T follicular helper cell (primary cell): ENCODE data around the gene SMPD1.
A peak's percentile ranks its signal among the peaks of the same experiment; 100 is the strongest.
"Not testable (repeated sequence)": the region's sequence is repeated elsewhere in the genome, so short reads cannot be mapped to it uniquely, and the experiment has no call there.

Experiments
- DNase-seq: peaks from one replicate; pipeline ENCODE4 v3.0.0-alpha.2; 2020; ENCODE audit warnings: low read depth

Gene SMPD1

DNA sequence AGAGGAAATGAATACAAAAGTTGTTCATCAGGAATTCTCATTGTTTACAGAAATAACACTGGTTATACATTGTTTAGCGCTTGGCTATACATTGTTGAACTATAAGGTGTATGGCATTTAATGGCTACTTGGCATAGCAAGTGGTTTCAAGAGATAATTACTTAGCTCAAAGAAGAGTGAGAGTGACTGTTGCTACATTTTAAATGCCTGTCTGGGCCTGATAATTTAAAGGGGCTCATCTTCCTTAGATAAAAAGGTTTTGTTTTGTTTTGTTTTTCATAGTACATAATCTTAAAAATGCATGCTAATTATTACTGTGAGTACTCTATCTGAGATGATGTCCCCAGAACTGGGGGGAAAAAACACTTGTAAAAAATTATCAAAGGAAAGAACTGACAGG, 1.5 kb upstream of the SMPD1 start:
- no peak for DNase-seq

DNA sequence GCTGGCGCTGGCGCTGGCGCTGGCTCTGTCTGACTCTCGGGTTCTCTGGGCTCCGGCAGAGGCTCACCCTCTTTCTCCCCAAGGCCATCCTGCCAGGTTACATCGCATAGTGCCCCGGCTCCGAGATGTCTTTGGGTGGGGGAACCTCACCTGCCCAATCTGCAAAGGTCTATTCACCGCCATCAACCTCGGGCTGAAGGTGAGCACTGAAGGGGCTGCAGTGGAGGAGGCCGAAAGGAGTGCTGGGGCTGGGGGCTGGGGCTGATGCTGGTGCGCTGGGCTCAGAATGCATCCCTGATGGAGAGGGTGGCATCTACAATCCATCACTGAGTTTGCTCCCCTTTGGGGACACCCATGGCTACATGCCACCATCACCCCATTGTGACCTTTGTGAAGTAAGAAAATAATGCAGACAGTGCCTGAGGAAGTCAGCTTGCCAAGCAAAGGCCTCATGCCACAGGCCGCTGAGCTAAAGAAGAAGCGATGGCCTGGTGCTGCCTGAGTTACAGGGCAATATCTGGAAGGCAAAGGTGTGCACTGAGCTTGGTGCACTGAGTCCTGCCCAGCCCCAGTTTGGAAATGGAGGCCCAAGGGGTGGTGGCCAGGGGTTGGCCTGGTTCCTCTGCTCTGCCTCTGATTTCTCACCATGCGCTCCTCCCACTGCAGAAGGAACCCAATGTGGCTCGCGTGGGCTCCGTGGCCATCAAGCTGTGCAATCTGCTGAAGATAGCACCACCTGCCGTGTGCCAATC, 620 bp downstream of the SMPD1 start:
- no peak for DNase-seq

DNA sequence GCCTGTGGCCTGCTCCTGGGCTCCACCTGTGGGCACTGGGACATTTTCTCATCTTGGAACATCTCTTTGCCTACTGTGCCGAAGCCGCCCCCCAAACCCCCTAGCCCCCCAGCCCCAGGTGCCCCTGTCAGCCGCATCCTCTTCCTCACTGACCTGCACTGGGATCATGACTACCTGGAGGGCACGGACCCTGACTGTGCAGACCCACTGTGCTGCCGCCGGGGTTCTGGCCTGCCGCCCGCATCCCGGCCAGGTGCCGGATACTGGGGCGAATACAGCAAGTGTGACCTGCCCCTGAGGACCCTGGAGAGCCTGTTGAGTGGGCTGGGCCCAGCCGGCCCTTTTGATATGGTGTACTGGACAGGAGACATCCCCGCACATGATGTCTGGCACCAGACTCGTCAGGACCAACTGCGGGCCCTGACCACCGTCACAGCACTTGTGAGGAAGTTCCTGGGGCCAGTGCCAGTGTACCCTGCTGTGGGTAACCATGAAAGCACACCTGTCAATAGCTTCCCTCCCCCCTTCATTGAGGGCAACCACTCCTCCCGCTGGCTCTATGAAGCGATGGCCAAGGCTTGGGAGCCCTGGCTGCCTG, 1.4 kb downstream of the SMPD1 start:
- DNase-seq = no peak

DNA sequence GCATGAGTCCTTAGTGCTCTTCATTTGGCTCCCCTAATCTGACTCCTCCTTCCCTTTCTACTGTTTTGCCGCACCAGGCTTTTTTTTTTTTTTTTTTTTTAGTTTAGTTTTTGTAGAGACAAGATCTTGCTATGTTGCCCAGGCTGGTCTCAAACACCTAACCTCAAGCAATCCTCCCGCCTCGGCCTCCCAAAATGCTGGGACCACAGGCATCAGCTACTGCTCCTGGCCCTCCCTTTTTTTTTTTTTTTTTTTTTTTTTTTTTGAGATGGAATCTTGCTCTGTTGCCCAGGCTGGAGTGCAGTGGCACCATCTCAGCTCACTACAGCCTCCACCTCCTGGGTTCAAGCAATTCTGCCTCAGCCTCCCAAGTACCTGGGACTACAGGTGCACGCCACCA, 2.0 kb downstream of the SMPD1 start:
- not testable (repeated sequence) for DNase-seq

DNA sequence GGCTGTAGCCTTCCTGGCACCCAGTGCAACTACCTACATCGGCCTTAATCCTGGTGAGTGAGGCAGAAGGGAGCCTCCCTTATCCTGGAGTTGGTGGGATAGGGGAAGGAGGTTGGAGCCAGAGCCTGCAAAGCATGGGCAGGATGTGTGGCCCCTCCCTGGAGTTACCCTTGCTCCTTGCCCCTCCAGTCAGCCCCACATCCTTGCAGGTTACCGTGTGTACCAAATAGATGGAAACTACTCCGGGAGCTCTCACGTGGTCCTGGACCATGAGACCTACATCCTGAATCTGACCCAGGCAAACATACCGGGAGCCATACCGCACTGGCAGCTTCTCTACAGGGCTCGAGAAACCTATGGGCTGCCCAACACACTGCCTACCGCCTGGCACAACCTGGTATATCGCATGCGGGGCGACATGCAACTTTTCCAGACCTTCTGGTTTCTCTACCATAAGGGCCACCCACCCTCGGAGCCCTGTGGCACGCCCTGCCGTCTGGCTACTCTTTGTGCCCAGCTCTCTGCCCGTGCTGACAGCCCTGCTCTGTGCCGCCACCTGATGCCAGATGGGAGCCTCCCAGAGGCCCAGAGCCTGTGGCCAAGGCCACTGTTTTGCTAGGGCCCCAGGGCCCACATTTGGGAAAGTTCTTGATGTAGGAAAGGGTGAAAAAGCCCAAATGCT, 3.9 kb downstream of the SMPD1 start:
- no peak for DNase-seq

DNA sequence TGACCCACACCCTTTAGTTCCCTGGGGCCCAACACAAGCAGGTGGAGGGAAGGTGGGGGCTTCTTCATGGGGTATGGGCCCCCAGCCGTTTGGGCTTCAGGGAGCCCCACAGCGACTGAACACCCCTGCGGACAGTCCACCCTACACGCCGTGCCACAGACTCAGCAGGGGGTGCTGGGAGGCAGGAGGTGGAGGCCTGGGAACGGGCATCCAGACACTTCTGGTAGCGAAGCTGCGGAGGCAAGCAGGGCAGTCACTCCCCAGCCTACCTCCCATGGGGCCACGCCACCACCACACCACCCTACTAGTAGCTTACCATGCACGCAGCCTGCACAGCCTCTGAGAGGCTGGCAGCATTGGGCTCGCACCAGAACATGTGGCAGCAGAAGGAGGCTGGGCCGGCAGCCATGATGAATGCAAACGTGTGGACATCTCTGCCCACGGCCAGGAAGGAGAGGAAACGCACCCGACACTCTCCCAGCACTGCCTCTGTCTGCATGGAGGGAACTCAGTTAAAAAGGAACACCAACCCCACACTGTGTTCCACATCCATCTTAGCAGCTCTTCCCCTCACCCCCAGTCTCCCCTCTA, 5.3 kb downstream of the SMPD1 start:
- DNase-seq = no peak

DNA sequence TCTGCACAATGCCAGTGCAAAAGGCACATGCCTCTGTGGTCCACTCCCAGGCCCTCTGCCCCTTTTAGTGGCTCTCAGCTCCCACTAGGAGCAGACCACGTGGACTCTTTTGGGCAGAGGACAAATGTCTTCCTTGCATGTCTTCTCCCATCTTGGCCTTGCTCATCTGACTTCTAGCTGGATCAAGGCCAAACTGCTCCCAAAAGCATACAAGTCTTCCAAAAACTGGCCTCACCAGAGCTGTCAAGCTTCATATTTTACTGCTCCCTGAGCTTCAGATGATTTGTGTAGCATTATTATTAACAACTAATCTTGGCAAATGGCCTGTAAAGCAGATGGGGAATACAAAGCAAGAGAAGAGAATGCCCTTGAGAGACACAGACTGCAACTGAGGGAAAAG, 6.9 kb downstream of the SMPD1 start:
- no peak for DNase-seq

DNA sequence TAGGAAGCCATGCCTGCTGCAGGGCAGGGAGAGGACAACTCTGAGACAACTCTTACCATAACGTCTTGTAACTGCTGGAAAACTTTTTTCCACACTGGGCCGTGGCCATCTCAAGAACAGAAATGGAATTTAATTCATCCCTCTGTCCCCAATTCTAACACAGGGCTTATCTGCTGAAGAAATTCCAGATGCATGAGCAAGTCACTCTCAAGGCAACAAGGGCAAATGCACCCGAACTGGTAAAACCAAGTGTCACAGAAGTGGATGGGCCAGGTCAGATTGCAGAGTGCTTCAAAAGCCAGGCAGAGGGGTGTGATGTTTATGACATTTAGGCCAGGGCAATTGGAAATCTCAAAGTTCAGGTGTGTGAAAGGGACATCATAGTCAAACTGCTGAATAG, 7.4 kb downstream of the SMPD1 start:
- DNase-seq = no peak

DNA sequence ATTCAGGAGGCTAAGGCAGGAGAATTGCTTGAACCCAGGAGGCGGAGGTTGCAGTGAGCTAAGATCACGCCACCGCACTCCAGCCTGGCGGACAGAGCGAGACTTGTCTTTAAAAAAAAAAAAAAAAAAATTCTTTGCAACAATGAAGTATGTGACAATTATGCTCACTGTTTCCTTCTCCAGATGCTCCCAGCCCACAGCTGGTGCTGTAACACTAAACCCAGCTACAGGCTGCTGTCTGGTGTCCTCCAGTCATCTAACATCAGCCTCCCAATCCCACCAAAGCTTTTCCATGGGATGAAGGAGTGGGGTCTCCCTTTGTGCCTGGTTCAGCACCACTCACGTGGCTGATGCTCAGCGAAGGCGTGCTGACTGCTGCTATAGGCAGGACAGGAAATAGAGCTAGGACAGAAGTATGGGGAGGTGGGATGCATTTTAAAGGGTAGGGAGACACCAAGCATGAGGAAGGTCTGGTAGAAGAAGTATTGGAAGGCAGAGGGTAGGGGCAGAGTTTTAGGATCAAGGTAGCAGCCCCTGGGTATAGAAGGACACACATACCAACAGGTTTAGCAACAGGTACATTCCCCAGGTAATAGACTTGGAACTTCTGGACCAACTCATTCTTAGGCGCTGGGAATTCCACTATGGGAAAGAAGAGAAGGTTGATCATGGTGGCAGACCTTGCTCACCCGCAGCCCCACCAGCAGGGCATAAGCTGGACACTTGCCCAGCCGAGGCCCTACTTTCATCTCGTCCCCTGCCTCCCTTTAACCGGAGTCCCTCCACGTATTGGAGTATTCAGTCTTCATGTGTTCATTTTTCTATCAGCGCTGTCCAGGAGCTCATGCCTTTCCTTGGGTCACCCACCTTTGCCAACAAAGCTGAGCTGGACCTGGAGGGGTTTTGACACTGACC, 10.4 kb downstream of the SMPD1 start:
- no peak for DNase-seq

DNA sequence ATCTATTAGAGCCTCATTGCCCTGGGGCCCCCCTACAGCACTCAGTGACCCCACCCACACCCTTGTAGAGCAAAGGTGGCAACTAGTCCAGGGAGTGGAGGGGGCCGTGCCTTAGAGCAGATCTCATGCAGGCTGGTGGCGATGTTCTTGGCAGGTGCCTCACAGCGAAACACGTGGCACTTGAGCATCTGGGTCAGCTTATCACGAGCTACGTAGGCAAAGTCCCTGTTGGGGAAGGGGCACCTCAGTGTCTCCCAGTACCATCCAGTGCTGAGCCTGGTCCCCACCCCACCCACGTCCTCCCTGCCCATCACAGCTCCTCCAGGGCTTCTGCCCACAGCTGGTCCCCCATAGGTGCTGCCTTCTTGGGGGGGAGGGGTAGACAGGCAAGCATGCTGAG, 11.2 kb downstream of the SMPD1 start:
- no peak for DNase-seq

DNA sequence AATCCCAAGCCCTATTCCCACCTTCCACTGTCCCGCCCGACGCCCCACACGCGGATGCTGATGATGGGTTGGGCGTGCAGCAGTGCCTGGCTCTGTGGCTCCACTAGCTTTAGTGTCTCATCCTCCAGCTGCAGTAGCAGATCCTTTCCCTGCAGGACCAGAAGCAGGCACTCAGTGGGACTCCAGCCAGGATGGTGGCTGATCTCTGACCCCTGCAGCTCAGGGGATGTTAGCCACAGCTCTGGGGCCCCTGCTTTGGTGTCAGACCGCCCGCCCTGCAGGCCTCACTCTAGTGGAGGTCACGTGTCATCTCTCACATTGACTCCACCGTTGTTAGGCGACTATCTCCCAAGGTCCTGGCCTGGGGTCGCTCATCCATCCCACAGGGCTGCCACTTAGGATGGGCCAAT, 11.8 kb downstream of the SMPD1 start:
- DNase-seq = no peak

DNA sequence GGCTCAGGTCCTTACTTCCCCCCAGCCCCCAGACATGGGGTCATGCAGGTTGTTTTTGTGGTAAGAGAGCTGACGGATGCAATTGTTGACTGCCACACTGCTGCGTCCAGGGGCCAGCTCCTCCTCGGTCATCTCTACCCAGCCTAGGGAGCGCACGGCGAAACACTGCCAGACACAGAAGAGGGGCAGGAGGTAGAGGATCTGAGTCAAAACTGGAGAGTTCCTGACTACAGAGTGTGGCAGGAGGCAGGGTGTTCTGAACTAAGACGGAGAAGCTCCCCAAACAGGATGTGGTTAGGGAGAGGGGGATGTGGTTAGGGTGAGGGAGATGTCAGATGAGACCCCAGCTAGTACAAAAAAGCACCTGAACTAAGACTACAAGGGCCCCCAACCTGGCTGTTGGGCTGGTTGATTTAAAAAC, 12.3 kb downstream of the SMPD1 start:
- DNase-seq = peak; percentile 82

DNA sequence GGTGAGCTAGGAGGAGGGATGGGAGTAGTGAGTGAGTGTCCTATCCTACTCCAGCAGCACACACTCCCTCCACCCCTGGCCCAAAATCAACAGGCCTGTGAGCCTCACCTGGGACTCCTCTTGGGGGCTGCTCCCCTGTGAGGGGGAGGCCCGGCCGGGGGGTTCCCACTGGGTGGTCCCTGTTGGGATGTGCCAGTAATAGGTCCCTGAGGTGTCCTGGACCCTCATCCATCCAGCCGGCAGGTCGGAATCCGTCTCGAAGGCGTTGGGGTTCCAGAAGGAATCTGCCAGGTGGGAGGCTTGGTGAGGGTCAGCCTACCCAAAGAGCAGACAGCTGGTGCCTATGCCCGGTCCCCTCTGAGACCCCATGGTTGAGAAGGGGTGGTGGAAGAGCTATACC, 13.3 kb downstream of the SMPD1 start:
- no peak for DNase-seq

DNA sequence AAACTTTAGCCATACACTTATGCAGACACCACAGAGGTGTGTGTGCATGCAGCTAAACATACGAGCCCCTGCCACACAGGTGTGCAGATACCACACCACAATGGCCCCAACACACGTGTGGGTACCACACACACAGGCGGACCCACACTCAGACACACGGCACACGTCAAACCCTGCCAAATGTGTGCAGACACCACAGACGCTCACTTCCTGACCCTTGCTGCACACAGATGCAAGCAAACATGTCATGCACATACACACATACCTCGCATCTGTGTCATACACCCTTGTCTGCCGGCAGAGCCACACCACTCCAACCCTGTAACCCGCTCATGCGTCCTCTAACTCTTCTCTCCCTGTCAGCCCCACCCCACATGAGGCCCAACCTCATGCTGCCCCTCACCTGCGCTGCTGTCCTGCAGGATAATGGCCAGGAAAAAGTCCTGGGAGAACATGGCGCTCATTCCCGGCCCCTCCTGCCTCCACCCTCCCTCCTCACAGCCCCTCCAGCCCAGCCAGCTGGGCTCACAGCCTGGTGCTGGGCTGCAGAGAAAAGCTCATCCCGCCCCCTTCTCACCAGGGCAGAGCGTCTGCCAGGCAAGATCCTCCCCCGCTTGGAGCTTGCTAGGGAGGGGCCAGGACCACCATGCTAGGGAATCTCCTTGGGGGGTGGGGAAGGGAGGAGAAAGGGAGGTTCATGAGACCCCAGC, 14.2 kb downstream of the SMPD1 start:
- no peak for DNase-seq

DNA sequence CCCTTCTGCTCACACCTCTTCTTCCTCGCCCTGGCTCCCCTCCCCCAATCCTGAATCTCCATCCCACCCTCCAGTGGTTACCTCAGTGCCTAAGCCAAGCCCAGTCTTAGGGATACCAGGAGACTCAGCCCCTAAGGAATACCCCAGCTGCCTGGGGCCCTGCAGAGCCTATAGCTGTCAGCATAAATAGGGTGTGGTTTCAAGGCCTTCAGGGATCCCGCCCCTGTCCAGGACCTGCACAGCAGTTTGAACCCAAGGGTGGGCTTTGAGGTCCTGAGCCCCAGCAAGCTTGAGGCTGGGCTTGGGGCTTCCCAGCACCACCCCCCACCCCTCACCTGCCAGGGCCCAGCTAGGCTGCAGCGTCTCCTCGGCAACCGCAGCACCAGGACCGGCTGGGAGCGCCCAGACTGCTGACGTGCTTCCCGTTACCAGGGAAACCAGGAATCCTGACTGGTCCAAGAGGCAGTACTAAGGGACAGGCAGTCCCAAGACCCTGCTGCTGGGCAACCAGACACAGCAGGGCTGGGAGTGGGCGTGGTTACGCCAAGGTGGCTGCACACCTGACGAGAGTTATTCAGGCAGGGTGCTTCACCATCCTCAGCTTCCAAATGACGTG, 14.9 kb downstream of the SMPD1 start:
- DNase-seq = no peak

DNA sequence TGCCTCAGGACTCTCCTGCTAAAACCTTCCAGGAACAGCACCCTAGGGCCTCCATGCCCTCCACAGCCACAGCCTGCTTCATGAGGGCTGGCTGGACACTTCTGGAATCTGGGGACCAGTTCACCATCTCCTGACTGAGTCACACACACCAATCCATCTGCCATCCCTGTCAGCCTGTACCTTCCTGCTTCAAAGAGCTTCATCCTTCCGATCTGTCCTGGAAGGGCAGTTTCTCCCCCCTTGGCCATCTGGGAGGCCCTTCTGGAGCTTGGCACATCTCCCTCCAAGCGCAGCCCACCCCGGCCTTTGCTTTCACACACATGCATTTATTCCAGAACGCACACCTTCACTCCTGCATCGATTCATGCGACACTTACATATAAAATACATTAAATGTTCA, 15.6 kb downstream of the SMPD1 start:
- no peak for DNase-seq

DNA sequence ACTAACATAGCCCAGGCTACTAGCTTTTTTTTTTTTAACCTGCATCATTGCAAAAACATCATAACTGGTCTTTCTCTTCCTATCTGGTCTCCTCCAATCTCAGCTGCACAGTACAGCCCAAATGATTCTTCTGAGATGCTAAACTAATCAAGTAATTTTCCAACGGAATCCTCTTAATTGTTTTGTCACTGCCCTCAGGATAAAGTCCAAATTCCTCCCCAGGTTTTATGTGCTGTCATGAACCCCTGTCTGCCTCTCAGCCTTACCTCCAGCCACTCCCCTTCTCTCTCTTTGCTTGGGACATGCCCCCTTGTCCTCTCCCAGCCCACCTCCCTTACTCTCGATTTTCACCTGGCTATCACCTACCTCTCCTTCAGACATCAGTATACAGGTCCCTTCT, 16.1 kb downstream of the SMPD1 start:
- no peak for DNase-seq

DNA sequence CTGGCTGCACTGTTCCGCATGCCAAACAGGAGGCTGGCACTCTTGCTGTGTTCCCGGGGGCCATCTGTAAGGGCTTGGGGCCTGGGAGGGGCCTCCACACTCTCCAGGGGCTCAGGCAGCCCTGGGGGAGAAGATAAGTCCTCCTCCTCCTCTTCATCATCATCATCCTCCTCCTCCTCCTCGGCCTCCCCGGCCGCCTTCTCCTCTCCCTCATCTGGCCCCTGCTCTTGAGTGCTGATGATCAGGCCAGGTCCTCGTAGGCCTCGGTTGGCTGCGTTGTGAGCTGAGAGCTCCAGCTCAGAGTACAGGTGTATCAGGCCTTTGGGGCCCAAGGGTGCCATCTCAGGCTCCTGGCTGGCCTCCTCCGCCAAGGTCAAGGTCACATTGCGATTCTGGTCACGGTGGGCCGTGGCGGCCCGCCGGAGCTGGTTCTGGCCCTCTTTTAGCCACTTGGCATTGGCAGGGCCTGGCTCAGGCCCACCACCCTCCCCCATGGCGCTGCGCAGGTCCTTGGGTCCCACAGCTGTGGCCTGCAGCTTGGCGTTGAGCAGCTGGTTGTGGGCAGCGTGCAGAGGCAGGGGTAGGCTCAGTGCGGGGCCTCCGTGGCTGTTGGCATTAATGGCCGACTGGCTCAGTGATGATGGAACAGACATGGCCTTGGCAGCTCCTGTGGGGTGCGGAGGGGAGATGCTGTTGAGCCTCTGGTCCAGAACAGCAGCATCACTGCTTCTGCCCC, 20.6 kb downstream of the SMPD1 start:
- no peak for DNase-seq

DNA sequence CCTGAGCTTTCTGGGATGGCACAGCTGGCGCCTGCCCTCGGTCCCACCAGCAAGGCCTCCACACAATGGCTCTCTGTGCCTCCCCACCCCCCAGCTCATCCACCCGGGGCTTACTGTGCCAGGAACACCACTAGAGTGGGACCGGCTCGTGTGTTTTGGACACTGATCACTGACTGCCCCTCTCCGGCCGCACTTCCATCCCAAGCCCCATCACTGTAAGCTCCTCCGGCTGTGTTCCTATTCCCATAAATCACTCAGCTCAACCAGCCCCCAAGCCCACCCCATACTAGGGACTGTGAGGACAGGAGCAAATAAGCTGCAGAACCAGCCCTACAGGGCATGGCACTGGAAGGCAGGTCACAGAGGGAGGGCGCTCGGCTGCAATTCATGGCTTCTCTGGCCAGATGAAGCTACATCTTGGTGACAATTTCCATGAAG, 21.3 kb downstream of the SMPD1 start:
- DNase-seq = no peak

DNA sequence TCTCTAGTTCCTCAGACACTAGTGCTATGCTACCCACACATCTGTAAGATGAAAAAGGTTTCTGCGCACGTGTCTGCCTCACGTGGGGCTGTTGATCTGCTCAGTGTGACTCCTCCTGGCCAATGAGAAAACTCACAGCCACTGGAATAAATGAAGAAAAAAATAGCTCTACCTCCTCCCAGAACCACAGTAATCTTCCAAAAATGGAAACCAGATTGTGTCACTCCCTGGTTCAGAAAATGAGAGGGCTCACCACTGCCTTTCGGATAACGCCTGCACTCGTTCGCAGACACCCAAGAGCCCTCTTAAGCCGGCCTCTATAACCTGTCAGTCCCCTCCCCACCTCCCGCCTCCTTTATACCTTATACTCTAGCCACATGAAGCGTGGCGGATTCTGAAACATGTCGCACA, 23.5 kb downstream of the SMPD1 start:
- peak; percentile 72 for DNase-seq
